ENCODE results near the gene ANKEF1.

The ANKEF1 gene

DNA sequence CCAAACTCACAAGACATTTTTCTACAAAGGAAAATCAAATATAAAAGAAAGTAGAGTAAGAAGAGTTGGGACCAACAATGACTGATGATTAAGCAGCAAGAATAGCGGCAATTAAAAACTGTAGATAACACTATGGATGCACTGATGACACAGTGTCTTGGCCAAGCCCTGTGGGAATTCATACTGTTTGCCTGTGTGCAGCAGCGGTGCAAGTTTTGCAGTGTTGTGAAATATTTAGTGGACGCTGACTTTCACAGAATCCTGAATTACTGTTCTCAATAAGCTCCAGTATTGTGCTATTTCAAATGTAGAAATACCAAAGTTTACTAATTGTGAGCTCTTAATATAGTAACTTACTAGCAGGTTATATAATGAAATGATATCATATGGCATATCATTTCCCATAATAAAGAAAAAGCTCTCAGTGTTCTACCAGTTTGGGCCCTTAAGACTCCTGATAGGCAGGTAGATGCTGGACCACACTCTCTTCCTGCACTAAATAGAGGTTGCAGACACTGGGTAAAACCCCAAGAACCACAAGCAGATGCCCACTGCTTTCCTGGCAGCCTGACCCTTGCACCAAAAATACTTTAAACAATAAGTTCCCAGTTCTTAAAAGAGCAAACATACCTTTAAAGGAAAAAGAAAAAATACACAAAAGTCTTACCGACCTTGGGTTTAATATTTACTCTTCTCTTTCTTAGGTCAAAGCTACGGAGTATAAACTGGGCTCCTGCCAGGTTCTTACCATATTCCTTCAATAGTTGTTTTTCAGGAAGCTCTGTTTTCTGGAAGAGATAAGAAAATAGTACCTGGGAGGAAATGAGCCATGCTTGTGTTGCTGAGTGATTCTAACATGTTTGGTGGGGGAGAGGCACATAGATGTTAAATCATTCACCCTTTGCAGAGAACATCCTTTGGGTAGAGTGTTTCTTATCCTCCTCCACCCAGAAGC lies 41.6 kb downstream of the ANKEF1 start:
- DNase-seq (ENCODE audit: low read depth): peak; percentile 8
- TF ChIP-seq POLR2A (IDR thresholded peaks at IDR 0.05; ENCODE audit: extremely low read depth, insufficient read length): no peak
- TF ChIP-seq, protein P1, sequence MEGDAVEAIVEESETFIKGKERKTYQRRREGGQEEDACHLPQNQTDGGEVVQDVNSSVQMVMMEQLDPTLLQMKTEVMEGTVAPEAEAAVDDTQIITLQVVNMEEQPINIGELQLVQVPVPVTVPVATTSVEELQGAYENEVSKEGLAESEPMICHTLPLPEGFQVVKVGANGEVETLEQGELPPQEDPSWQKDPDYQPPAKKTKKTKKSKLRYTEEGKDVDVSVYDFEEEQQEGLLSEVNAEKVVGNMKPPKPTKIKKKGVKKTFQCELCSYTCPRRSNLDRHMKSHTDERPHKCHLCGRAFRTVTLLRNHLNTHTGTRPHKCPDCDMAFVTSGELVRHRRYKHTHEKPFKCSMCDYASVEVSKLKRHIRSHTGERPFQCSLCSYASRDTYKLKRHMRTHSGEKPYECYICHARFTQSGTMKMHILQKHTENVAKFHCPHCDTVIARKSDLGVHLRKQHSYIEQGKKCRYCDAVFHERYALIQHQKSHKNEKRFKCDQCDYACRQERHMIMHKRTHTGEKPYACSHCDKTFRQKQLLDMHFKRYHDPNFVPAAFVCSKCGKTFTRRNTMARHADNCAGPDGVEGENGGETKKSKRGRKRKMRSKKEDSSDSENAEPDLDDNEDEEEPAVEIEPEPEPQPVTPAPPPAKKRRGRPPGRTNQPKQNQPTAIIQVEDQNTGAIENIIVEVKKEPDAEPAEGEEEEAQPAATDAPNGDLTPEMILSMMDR (IDR thresholded peaks at IDR 0.05; ENCODE audit: low read depth, low read length): no peak
- no peak for TF ChIP-seq MYC (IDR thresholded peaks at IDR 0.05; ENCODE audit: low read depth, low read length)
- TF ChIP-seq, protein P2, sequence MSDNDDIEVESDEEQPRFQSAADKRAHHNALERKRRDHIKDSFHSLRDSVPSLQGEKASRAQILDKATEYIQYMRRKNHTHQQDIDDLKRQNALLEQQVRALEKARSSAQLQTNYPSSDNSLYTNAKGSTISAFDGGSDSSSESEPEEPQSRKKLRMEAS (IDR thresholded peaks at IDR 0.05; ENCODE audit: low read depth, low read length): no peak
- H3K4me3 ChIP-seq (ENCODE audit: low read depth, low read length): no peak overlapping the region

DNA sequence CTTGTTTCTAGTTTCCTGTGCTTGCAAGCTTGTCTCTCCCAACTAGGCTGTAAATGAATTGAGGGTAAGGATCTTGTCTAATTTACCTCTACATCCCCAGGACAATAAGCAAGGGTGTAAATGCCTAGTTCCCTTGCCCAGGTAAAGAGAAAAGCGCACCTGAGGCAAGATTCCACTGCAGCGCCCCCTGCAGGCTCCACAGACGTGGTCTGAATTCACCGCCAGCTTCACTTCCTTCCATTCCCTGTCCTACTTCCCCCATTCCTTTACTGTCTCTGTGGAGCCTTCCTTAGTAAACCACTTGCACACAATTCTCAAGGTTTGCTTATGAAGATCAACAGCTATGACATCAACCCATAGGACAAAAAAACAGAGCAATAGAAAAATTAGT lies 42.3 kb downstream of the ANKEF1 start:
- no peak overlapping the region for H3K4me3 ChIP-seq (ENCODE audit: low read depth, low read length)
- TF ChIP-seq MYC (IDR thresholded peaks at IDR 0.05; ENCODE audit: low read depth, low read length) (no peak), POLR2A (IDR thresholded peaks at IDR 0.05; ENCODE audit: extremely low read depth, insufficient read length) (no peak)
- TF ChIP-seq, protein P2 (IDR thresholded peaks at IDR 0.05; ENCODE audit: low read depth, low read length): no peak
- TF ChIP-seq, protein P1 (IDR thresholded peaks at IDR 0.05; ENCODE audit: low read depth, low read length): peak; percentile 46
- DNase-seq (ENCODE audit: low read depth): no peak

GRCh38 chr20:10077886-10078285 lies 43.1 kb downstream of the ANKEF1 start:
- H3K4me3 ChIP-seq (ENCODE audit: low read depth, low read length): no peak overlapping the region
- TF ChIP-seq, protein P2 (IDR thresholded peaks at IDR 0.05; ENCODE audit: low read depth, low read length): no peak
- TF ChIP-seq, protein P1 (IDR thresholded peaks at IDR 0.05; ENCODE audit: low read depth, low read length): no peak
- TF ChIP-seq MYC (IDR thresholded peaks at IDR 0.05; ENCODE audit: low read depth, low read length): no peak
- TF ChIP-seq POLR2A (IDR thresholded peaks at IDR 0.05; ENCODE audit: extremely low read depth, insufficient read length): no peak
- DNase-seq (ENCODE audit: low read depth): no peak

DNA sequence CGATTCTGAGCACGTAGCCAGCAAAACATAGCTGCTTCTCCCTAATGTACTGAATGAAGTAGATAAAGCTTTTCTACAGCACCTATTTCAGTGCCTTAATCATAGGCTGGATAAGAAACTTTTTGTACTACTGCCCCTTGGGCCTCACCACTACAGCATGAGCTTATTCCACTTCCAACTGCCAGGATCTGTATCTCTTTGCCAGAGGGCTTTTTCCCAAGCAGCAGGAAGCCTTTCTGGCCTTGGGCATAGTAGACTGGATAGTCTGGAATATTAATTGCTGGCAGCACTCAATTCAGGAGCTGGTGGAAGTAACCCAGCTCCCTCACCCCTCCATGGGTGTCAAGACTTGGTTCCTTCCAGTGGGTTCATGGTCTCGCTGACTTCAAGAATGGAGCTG lies 43.6 kb downstream of the ANKEF1 start:
- no peak overlapping the region for H3K4me3 ChIP-seq (ENCODE audit: low read depth, low read length)
- DNase-seq (ENCODE audit: low read depth): no peak
- TF ChIP-seq MYC (IDR thresholded peaks at IDR 0.05; ENCODE audit: low read depth, low read length) (no peak), POLR2A (IDR thresholded peaks at IDR 0.05; ENCODE audit: extremely low read depth, insufficient read length) (no peak)
- TF ChIP-seq, protein P1 (IDR thresholded peaks at IDR 0.05; ENCODE audit: low read depth, low read length): no peak
- TF ChIP-seq, protein P2 (IDR thresholded peaks at IDR 0.05; ENCODE audit: low read depth, low read length): no peak

DNA sequence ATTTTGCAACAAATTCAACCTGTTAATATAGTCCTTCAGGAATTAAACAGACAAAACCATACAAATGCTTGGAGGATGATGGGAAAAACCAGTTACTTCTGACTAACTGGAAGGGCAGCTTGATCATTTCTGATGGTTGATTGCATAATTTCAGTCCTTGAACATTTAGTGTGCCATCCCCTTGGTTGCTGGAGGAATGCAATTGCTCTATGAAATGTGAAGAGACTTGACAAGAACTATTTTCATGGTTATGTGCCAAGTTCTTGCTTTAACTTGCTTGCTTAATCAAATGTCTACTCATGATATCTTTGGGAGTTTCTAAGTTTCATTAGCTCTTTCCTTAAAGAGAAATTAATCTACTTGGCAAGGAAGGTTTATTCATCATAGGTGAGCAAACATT lies 45.2 kb downstream of the ANKEF1 start:
- DNase-seq (ENCODE audit: low read depth): no peak
- TF ChIP-seq, protein P2 (IDR thresholded peaks at IDR 0.05; ENCODE audit: low read depth, low read length): no peak
- TF ChIP-seq, protein P1 (IDR thresholded peaks at IDR 0.05; ENCODE audit: low read depth, low read length): no peak
- no peak for TF ChIP-seq MYC (IDR thresholded peaks at IDR 0.05; ENCODE audit: low read depth, low read length)
- no peak for TF ChIP-seq POLR2A (IDR thresholded peaks at IDR 0.05; ENCODE audit: extremely low read depth, insufficient read length)
- no peak overlapping the region for H3K4me3 ChIP-seq (ENCODE audit: low read depth, low read length)
